HepG2 (cell line): ENCODE measurements around the gene SPRED3. TPM values are rescaled to one million over a fixed set of nuclear protein-coding genes. Genes with fewer than 3 reads are reported as not detected.

Experiments used
- ATAC-seq: fragments of 200-7000 bp; cut with Tn5 transposase; 3 replicates; pipeline ENCODE4 v1.9.1; 2020; ENCODE audit warnings: mild to moderate bottlenecking, moderate library complexity
- BruUV-seq: library from RNA; stranded (reverse); fragments of 400-500 nt; replicated peaks from 2 replicates; lab custom pipeline; 2021; lab: Mats Ljungman, UMichigan
- CTCF ChIA-PET: fragments of 300-600 bp; formaldehyde crosslinking; extraction: SDS; loops from one replicate; lab custom pipeline; 2021; ENCODE audit warnings: low total read pairs, inconsistent platforms, low intra/inter-chr PET ratio; lab: Yijun Ruan, JAX
- POLR2A ChIA-PET: fragments of 350-600 bp; sonication (Branson Sonifier 250); formaldehyde crosslinking; loops from one replicate; lab custom pipeline; 2020; ENCODE audit warnings: antibody characterized with exemption, inconsistent platforms; lab: Yijun Ruan, JAX
- DNase-seq: peaks from one replicate; pipeline ENCODE4 v3.0.0-alpha.2; 2015; ENCODE audit warnings: low spot score
- FAIRE-seq: peaks from 3 replicates; lab custom pipeline; 2011; peaks lifted over from hg19 to GRCh38; lab: Jason Lieb, UNC
- H2AFZ ChIP-seq: one replicate; pipeline ENCODE4 v1.6.1; 2011; ENCODE audit warnings: low read length, inconsistent platforms
- H3K27ac ChIP-seq: fragments of 300-600 bp; 3 replicates; pipeline ENCODE4 v1.8.0; 2011; ENCODE audit warnings: mixed run types, mild to moderate bottlenecking, mixed read lengths, low read length, inconsistent platforms; ENCODE audit not compliant: insufficient read depth; ENCODE audit errors: extremely low read length
- H3K27me3 ChIP-seq, 2 experiments: fragments of 200-600 bp in 1 of 2; 2 replicates in 1 of 2; 3 replicates in 1 of 2; pipeline versions ENCODE4 v1.6.0 to v1.8.0; 2011; ENCODE audit warnings: low read length in 2 of 2, mild to moderate bottlenecking in 2 of 2, moderate library complexity in 2 of 2, inconsistent platforms in 1 of 2; ENCODE audit not compliant: insufficient read depth in 2 of 2, control insufficient read depth in 1 of 2
- H3K36me3 ChIP-seq, 2 experiments: fragments of 200-600 bp in 1 of 2; replicated peaks in 1 of 2; 2 replicates in 1 of 2; 3 replicates in 1 of 2; pipeline versions ENCODE4 v1.5.1 to v1.8.0; 2011; ENCODE audit warnings: low read length in 2 of 2, inconsistent platforms in 1 of 2; ENCODE audit not compliant: insufficient read depth in 2 of 2, control insufficient read depth in 1 of 2
- H3K4me1 ChIP-seq: 2 replicates; pipeline ENCODE4 v1.5.1; 2012; ENCODE audit warnings: low read length, inconsistent platforms; ENCODE audit not compliant: insufficient read depth
- H3K4me2 ChIP-seq: 2 replicates; pipeline ENCODE4 v1.6.0; 2011; ENCODE audit warnings: low read depth, low read length, inconsistent platforms
- H3K4me3 ChIP-seq, 3 experiments: fragments of 200-600 bp in 1 of 3; sonication (generic), shearing (Covaris generic) in 1 of 3; replicated peaks in 1 of 3; 2 replicates each; pipeline ENCODE4 v1.5.1; 2011 to 2016; ENCODE audit warnings: low read length in 3 of 3, inconsistent platforms in 2 of 3, low read depth in 2 of 3, mild to moderate bottlenecking in 2 of 3, control low read depth in 1 of 3, mixed read lengths in 1 of 3; ENCODE audit not compliant: insufficient read depth in 1 of 3
- H3K79me2 ChIP-seq: one replicate; pipeline ENCODE4 v1.6.1; 2011; ENCODE audit warnings: low read length, inconsistent platforms; ENCODE audit not compliant: insufficient read depth
- H3K9ac ChIP-seq: 2 replicates; pipeline ENCODE4 v1.6.0; 2011; ENCODE audit warnings: mild to moderate bottlenecking, low read depth, low read length, inconsistent platforms; ENCODE audit not compliant: insufficient read depth
- H3K9me3 ChIP-seq: 2 replicates; pipeline ENCODE4 v1.5.1; 2012; ENCODE audit warnings: mild to moderate bottlenecking, low read length
- H4K20me1 ChIP-seq: 2 replicates; pipeline ENCODE4 v1.6.0; 2011; ENCODE audit warnings: inconsistent platforms, mild to moderate bottlenecking, low read length, moderate library complexity; ENCODE audit not compliant: insufficient read depth
- ATF3 ChIP-seq: sonication (generic); formaldehyde crosslinking; IDR thresholded peaks from 2 replicates; pipeline ENCODE4 v1.4.0; 2020; ENCODE audit warnings: missing genetic modification reagents
- ETS1 ChIP-seq: sonication (generic); formaldehyde crosslinking; IDR thresholded peaks from 2 replicates; pipeline ENCODE4 v1.4.0; 2020; ENCODE audit warnings: missing genetic modification reagents
- FIP1L1 ChIP-seq: fragments of 200-400 bp; formaldehyde crosslinking; IDR thresholded peaks from 2 replicates; pipeline ENCODE4 v1.6.1; 2018; ENCODE audit warnings: low read depth, mild to moderate bottlenecking, low read length, moderate library complexity, borderline replicate concordance; ENCODE audit not compliant: insufficient read depth
- JDP2 ChIP-seq: sonication (generic); formaldehyde crosslinking; IDR thresholded peaks from 2 replicates; pipeline ENCODE4 v1.8.1; 2022; ENCODE audit warnings: missing genetic modification reagents, borderline replicate concordance
- SCMH1 ChIP-seq: sonication (generic); formaldehyde crosslinking; IDR thresholded peaks from 2 replicates; pipeline ENCODE4 v1.9.0; 2021; ENCODE audit warnings: missing genetic modification reagents, mild to moderate bottlenecking, borderline replicate concordance
- YEATS2 ChIP-seq: sonication (generic); formaldehyde crosslinking; IDR thresholded peaks from 2 replicates; pipeline ENCODE4 v1.4.0; 2020; ENCODE audit warnings: missing genetic modification reagents, borderline replicate concordance
- ZBTB37 ChIP-seq: sonication (generic); formaldehyde crosslinking; IDR thresholded peaks from 2 replicates; pipeline ENCODE4 v1.4.0; 2020; ENCODE audit warnings: mild to moderate bottlenecking, missing genetic modification reagents
- ZNF10 ChIP-seq: sonication (generic); formaldehyde crosslinking; IDR thresholded peaks from 2 replicates; pipeline ENCODE4 v1.4.0; 2020; ENCODE audit warnings: mild to moderate bottlenecking, low read depth, missing genetic modification reagents, borderline replicate concordance
- ZNF558 ChIP-seq: sonication (generic); formaldehyde crosslinking; IDR thresholded peaks from 2 replicates; pipeline ENCODE4 v1.9.0; 2022; ENCODE audit warnings: mild to moderate bottlenecking, missing genetic modification reagents, borderline replicate concordance
- ZNF609 ChIP-seq: sonication (generic); formaldehyde crosslinking; IDR thresholded peaks from 2 replicates; pipeline ENCODE4 v1.4.0; 2020; ENCODE audit warnings: mild to moderate bottlenecking, missing genetic modification reagents, borderline replicate concordance
- WGBS: methylation state at CpG from one replicate; pipeline ENCODE4 v1.1.6; 2017; ENCODE audit warnings: low lambda C conversion rate; 5-methylcytosine and 5-hydroxymethylcytosine counted together
- in situ Hi-C: cut with HindIII; loops from 2 replicates; pipeline ENCODE4 v1.10.0; 2017; ENCODE audit warnings: low pct_unique_long_range_greater_than_20kb; ENCODE audit not compliant: extremely low pct_ligation_motif_present
- intact Hi-C: fragments of 100-400 bp; cut with micrococcal nuclease; formaldehyde crosslinking; loops from one replicate; pipeline ENCODE4 v1.10.0; 2022; ENCODE audit not compliant: unreplicated experiment
- polyA plus RNA-seq, 8 experiments: library from polyadenylated mRNA; depleted of rRNA in 3 of 8; stranded (reverse) in 7 of 8; unstranded in 1 of 8; fragments of >200 nt; fragmentation: Illumina TruSeq in 4 of 8; extraction: Trizol in 4 of 8; gene quantifications; 2 replicates each; pipeline versions ENCODE4 v1.2.1 to v1.2.3, GENCODE V29; 2011 to 2016; ENCODE audit warnings: low read depth in 4 of 8, missing spikeins in 1 of 8, mixed read lengths in 1 of 8; ENCODE audit not compliant: insufficient read depth in 1 of 8
- total RNA-seq, 5 experiments: library from RNA; depleted of rRNA; stranded (reverse); fragments of >200 nt; fragmentation: Illumina TruSeq; extraction: Trizol; gene quantifications; 2 replicates each; pipeline ENCODE4 v1.2.3, GENCODE V29; 2016; ENCODE audit warnings: low read depth in 1 of 5

The SPRED3 gene
- total and polyA plus RNA-seq, 2 of the 13 experiments (the other 11 are each of a cell fraction or from before 2014, with no cell fraction given), result 0.15 to 0.17 TPM

- no peaks in the 10 kb centered on the region for H3K9me3 ChIP-seq
- no peak for DNase-seq
- H4K20me1 ChIP-seq, result peaks cover 6% of the 10 kb centered on the region; the same call in 1 of the 2 replicates
- no peak overlapping the region for H3K9ac ChIP-seq
- H3K4me2 ChIP-seq, result no peak overlapping the region
- intact Hi-C loops, result no loop called here
- POLR2A ChIA-PET, result no interaction called here
- H3K27me3 ChIP-seq, result no peaks in the 10 kb centered on the region; a peak in 1 of 5 replicates
- no peak overlapping the region for H3K27ac ChIP-seq
- BruUV-seq, result no TSS peak
- ATAC-seq, result no peak
- H3K79me2 ChIP-seq, result peaks cover 22% of the 10 kb centered on the region
- CTCF ChIA-PET, result no interaction called here
- H2AFZ ChIP-seq, result no peak overlapping the region
- no peak overlapping the region for H3K4me3 ChIP-seq
- H3K4me1 ChIP-seq, result peaks cover 20% of the 10 kb centered on the region
- peaks cover 24 to 55% of the 10 kb centered on the region in 2 experiments for H3K36me3 ChIP-seq
- FAIRE-seq, result no peak
- 96% methylated on average over 10 of the region's 10 CpGs for WGBS
- in situ Hi-C loops, result no loop called here
- TF ChIP-seq ZNF609 (CRISPR knock-in tag) (no peak), FIP1L1 (no peak), ZNF558 (CRISPR knock-in tag) (no peak), JDP2 (CRISPR knock-in tag) (no peak), SCMH1 (CRISPR knock-in tag) (no peak), YEATS2 (no peak), ZBTB37 (CRISPR knock-in tag) (no peak), ZNF10 (CRISPR knock-in tag) (no peak), ETS1 (CRISPR knock-in tag) (no peak), ATF3 (no peak)
These were observed 9.6 kb upstream of the SPRED3 start for GRCh38 chr19:38378866-38379265.
